ENCODE data around the gene HNRNPC. TPM values are rescaled to one million over a fixed set of nuclear protein-coding genes. Genes with fewer than 3 reads are reported as not detected.
A peak's percentile ranks its signal among the peaks of the same experiment; 100 is the strongest.

The HNRNPC gene
- total RNA-seq, 2 donors from 2014 or later: 363 to 653 TPM

- Histone ChIP-seq H3K27me3 (no peaks in the 10 kb centered on the region), H3K4me3 (peak overlapping the region; percentile 21), H3K27ac (no peak overlapping the region), H3K9me3 (no peaks in the 10 kb centered on the region), H3K36me3 (no peaks in the 10 kb centered on the region), H3K4me1 (no peaks in the 10 kb centered on the region), H3K9ac (ENCODE audit: low read depth in 2 of 2, low read length in 2 of 2) (no peak overlapping the region)
- intact Hi-C loops (cut with DNase I): no loop called here
- TF ChIP-seq CTCF (IDR thresholded peaks at IDR 0.05): no peak
- peak; percentile 81 for DNase-seq
These were observed 77.3 kb downstream of the HNRNPC start for GRCh38 chr14:21191809-21192446.

GRCh38 chr14:21191261-21191808 lies 77.9 kb downstream of the HNRNPC start:
- H3K4me3 ChIP-seq: no peak overlapping the region
- H3K36me3 ChIP-seq: no peaks in the 10 kb centered on the region
- H3K27me3 ChIP-seq: no peaks in the 10 kb centered on the region
- no peak overlapping the region for H3K27ac ChIP-seq
- intact Hi-C loops (cut with DNase I): no loop called here
- no peak overlapping the region for H3K9ac ChIP-seq (ENCODE audit: low read depth in 2 of 2, low read length in 2 of 2)
- TF ChIP-seq CTCF (IDR thresholded peaks at IDR 0.05): no peak
- H3K4me1 ChIP-seq: no peaks in the 10 kb centered on the region
- H3K9me3 ChIP-seq: no peaks in the 10 kb centered on the region
- no peak for DNase-seq

GRCh38 chr14:21185491-21185890 lies 83.8 kb downstream of the HNRNPC start:
- intact Hi-C loops (cut with DNase I): no loop called here
- H3K9me3 ChIP-seq: no peaks in the 10 kb centered on the region
- no peaks in the 10 kb centered on the region for H3K27me3 ChIP-seq
- H3K4me3 ChIP-seq: no peak overlapping the region
- no peak overlapping the region for H3K9ac ChIP-seq (ENCODE audit: low read depth in 2 of 2, low read length in 2 of 2)
- H3K36me3 ChIP-seq: no peaks in the 10 kb centered on the region
- DNase-seq: no peak
- no peaks in the 10 kb centered on the region for H3K4me1 ChIP-seq
- no peak for TF ChIP-seq CTCF (IDR thresholded peaks at IDR 0.05)
- no peak overlapping the region for H3K27ac ChIP-seq

GRCh38 chr14:21184254-21184653 lies 85.0 kb downstream of the HNRNPC start:
- DNase-seq: no peak
- Histone ChIP-seq H3K4me3 (no peak overlapping the region), H3K36me3 (no peaks in the 10 kb centered on the region), H3K27ac (no peak overlapping the region), H3K9ac (ENCODE audit: low read depth in 2 of 2, low read length in 2 of 2) (no peak overlapping the region), H3K4me1 (no peaks in the 10 kb centered on the region), H3K9me3 (no peaks in the 10 kb centered on the region), H3K27me3 (no peaks in the 10 kb centered on the region)
- no peak for TF ChIP-seq CTCF (IDR thresholded peaks at IDR 0.05)
- intact Hi-C loops (cut with DNase I): no loop called here

GRCh38 chr14:21182166-21182565 lies 87.1 kb downstream of the HNRNPC start:
- no peak for DNase-seq
- intact Hi-C loops (cut with DNase I): no loop called here

More at GRCh38 chr14:21182166-21182565, 87.1 kb downstream of the HNRNPC start:
- H3K27ac ChIP-seq: no peak overlapping the region
- no peak overlapping the region for H3K9ac ChIP-seq (ENCODE audit: low read depth in 2 of 2, low read length in 2 of 2)
- H3K36me3 ChIP-seq: no peaks in the 10 kb centered on the region
- TF ChIP-seq CTCF (IDR thresholded peaks at IDR 0.05): no peak
- no peak overlapping the region for H3K4me3 ChIP-seq
- H3K4me1 ChIP-seq: no peaks in the 10 kb centered on the region
- no peaks in the 10 kb centered on the region for H3K9me3 ChIP-seq
- no peaks in the 10 kb centered on the region for H3K27me3 ChIP-seq

Measured in colonic mucosa (tissue), 4 donors.